Right renal pelvis (tissue), 4 donors: ENCODE results near the gene FAM72C. TPM values are rescaled to one million over a fixed set of nuclear protein-coding genes. Genes with fewer than 3 reads are reported as not detected.
"Not testable (repeated sequence)": the region's sequence is repeated elsewhere in the genome, so short reads cannot be mapped to it uniquely, and the experiment has no call there.

ENCODE experiments used
- DNase-seq, 4 donors: peaks; one replicate each; pipeline ENCODE4 v3.0.0-alpha.2; 2013; ENCODE audit warnings: low read depth in 4 of 4, low spot score in 3 of 4, missing footprints in 1 of 4
- polyA plus RNA-seq, 4 donors: library from polyadenylated mRNA; unstranded; fragments of 120-200 nt; gene quantifications; one replicate each; pipeline ENCODE4 v1.2.1, GENCODE V29; 2013; ENCODE audit not compliant: insufficient read length in 4 of 4

Gene FAM72C
- 1 to 10 TPM in 3 of 4 donors, under 1 TPM in 1; 0.74 to 3.8 (median 3.4) TPM for polyA plus RNA-seq

GRCh38 chr1:143971924-143972700 lies at the start of gene FAM72C:
FAM72C (minus strand) TSS chr1:143971986; CDS start chr1:143971141, 845 bp downstream.
- not testable (repeated sequence) for DNase-seq

GRCh38 chr1:144020001-144020738 lies 48.4 kb upstream of the FAM72C start:
- not testable (repeated sequence) for DNase-seq

GRCh38 chr1:144019101-144019500 lies 47.3 kb upstream of the FAM72C start:
- not testable (repeated sequence) for DNase-seq

GRCh38 chr1:144015180-144015966 lies 43.6 kb upstream of the FAM72C start:
- not testable (repeated sequence) for DNase-seq

DNA sequence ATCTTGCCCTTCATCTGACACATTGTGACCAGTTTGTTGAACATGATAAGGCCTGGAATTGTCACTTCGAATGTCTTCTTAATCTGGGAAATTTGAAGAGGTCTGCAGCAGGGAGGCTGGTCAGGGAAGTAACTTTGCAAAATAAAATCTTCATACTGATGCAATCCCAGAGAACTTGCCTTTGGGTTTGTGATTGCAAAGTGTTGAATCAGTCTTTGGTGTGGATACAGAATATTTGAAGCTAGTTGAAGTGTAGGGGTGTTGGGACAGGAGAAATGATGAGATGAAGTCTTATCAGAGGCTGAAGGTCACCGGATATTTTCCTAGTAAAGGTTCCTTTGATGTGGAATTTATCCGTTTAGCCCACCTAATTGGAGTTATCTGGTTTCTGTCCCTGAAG lies 42.7 kb upstream of the FAM72C start:
- DNase-seq: not testable (repeated sequence)

GRCh38 chr1:144014121-144014520 lies 42.3 kb upstream of the FAM72C start:
- not testable (repeated sequence) for DNase-seq

DNA sequence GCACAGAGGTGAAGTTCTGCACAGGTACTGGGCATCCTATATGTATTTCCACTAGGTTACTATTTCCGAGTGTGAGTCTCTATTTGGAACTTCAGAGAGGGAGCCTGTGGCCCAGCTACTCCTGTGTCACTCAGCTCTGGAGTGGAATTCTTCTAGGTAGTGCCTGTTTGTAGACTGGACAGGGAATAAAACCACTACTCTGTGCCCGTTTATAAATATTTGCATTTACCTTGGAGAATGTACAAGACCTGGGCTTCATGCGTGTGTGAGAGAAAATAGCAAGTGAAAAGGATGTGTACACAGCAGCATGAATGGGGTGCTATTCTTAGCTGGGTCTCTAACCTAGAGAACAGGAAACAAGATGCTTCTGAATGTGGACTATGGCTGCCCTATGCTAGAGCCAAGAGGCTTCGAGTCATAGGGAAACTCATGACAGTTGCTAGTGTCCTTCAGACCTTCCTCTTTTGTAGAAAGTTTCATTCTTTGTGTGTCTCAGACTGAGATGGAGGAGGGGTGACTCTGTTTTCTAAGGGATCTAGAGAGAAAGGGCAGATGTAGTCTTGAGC lies 40.5 kb upstream of the FAM72C start:
- not testable (repeated sequence) for DNase-seq

GRCh38 chr1:144009410-144009809 lies 37.6 kb upstream of the FAM72C start:
- DNase-seq: not testable (repeated sequence)

- not testable (repeated sequence) for DNase-seq
Observed at GRCh38 chr1:144004259-144004658, 32.5 kb upstream of the FAM72C start.

DNA sequence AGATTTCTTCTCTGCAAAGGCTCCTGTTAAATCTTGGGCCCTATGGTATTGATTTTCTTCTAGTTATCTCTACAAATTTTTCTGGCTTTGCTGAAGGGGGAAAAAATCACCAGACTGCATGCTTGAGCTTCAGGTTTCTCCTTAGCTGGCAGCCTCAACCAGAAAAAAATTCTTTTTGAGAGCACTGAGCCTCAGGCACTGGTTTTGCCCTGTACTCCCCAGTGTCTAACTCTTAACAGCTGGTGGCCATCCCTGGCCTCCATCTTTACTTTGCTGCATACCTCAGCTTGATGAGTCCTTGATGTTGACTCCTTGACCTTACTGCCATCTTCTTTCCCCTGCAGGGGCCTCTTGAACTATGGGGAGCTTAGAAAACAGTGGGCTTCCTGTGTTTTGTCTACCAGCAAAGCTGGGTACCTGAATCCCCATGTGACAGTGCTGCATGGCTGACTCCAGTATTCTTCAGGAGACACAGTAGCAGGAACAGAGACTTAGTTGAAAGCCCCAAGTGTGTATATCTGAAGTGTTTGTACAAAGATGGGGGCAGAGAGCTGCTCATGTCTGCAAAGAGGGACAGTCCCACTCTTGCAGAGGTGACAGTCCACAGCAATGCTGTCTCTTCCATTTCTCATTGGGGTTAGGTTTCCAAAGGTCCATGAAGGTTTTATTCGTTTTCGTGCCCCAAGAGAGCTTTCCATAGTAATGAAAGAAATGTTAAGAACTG lies 31.7 kb upstream of the FAM72C start:
- DNase-seq: not testable (repeated sequence)

DNA sequence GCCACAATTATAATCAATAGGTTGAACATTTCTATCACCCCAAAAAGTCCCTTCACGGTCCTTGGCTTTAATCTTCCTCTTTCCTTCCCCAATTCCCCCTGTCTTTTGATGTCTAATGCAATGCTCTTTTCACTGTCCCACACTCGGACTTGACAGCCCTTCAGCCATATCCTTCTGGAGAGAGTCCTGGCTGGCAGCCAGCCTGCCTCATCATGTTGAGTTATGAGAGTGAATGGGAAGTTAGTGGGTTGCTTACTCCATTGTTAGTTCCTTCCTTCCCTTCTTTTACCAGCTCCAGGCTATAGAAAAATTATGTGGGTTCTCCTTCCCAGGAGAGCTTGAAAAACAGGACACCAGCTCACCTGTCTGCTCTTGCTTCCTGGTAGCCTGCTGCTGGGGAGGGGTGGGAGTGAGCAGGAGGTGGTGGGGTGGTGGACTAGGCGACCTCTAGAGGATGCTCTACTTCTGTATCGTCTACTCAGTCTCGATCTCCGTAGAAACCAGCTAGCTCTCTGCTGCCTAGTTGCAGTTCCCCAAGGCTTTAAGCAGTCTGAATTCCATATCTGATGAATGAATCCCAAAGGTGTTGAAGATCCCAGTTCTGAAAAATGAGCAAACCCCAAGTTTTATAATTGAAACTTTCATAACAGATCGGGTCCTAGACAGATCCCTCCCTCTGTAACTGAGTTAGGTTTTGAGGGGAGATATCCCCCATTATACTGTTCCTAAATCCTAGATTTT lies 30.5 kb upstream of the FAM72C start:
- not testable (repeated sequence) for DNase-seq

- not testable (repeated sequence) for DNase-seq
Observed at GRCh38 chr1:144001077-144001476, 29.3 kb upstream of the FAM72C start.

DNA sequence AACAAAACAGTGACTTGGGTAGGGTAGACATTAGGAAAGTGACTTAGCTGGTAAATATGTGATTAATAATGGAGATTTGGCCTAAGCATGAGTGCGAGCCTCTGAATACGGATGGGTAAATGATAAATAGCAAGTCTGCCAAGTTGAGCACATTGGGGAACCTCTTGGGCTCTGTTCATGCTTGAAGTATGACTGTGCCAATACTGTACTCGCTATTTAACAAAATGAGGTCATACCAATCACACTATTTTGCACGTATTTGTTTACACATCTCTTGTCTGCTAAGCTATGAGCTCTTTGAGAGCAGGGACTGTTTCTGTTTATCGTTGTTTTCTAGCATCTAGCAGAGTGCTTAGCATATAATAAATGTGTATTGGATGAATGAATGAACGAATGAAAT lies 24.2 kb upstream of the FAM72C start:
- not testable (repeated sequence) for DNase-seq

DNA sequence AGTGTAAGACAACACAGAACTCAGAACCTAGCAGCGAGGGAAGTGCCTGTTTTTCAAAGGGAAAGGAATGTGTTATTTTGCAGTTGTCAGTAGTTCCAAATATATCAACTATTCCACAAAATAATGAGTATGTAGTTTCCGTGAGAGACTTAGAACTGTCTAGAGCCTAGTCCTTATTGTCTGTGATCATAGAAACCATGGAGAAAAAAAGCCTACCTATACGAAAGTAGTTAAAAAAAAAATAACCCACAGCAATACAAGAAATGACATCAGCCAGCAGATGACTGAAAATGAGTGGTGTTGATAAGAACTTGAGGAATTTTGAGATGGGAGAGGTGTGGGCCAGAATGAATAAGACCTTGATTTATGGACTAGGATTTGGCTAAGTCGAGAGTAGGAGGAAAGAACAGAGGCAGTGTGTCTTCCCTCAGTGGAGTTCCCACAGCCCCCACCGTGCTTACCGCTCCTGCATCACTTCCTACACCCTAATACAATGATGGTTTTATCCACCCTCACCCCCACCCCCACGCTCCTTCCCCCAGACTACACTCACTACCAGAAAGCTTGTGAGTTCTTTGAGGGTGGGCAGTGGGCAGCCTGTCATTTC lies 21.6 kb upstream of the FAM72C start:
- not testable (repeated sequence) for DNase-seq

GRCh38 chr1:143990699-143991098 lies 18.9 kb upstream of the FAM72C start:
- not testable (repeated sequence) for DNase-seq

DNA sequence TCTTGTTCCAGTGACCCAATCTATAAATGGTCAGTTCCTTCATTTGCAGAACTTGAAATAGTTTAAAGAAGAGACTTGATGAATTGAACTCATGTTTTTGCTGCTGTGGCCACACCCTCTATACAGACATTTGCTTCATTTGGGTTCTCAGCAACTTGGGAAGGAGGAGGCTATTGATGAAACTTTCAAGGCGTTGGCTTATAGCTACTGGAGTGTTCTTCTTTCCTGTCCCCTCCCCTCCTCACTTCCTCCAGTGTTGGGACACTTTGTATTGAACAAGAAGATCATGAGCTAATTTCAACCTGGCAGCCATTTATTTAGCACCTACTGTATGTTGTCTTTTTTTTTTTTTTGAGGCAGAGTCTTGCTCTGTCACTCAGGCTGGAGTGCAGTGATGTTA lies 17.9 kb upstream of the FAM72C start:
- not testable (repeated sequence) for DNase-seq

GRCh38 chr1:143989427-143989712 lies 17.6 kb upstream of the FAM72C start:
- not testable (repeated sequence) for DNase-seq

GRCh38 chr1:143988602-143989426 lies 17.0 kb upstream of the FAM72C start:
- not testable (repeated sequence) for DNase-seq
